Thoracic aorta (tissue), 2 donors: ENCODE measurements around the gene KRTAP19-2. TPM values are rescaled to one million over a fixed set of nuclear protein-coding genes. Genes with fewer than 3 reads are reported as not detected.

Experiments
- ATAC-seq: fragments of 150-250 bp; one replicate; pipeline ENCODE4 v1.8.0; 2017; ENCODE audit warnings: low read depth; ENCODE audit not compliant: insufficient number of reproducible peaks, low FRiP score
- DNase-seq: peaks from one replicate; pipeline ENCODE4 v3.0.0-alpha.2; 2020; ENCODE audit warnings: low spot score
- H3K27ac ChIP-seq, 2 donors: fragments of 200-600 bp; sonication (generic); 1 replicate in 1 of 2; 2 replicates in 1 of 2; pipeline ENCODE4 v1.5.1; 2016; ENCODE audit warnings: mild to moderate bottlenecking in 2 of 2, moderate library complexity in 2 of 2
- H3K27me3 ChIP-seq: fragments of 200-600 bp; sonication (generic); replicated peaks from 2 replicates; pipeline ENCODE4 v1.6.0; 2016; ENCODE audit warnings: mild to moderate bottlenecking; ENCODE audit not compliant: insufficient read depth
- H3K36me3 ChIP-seq: fragments of 200-600 bp; sonication (generic); one replicate; pipeline ENCODE4 v1.5.1; 2016
- H3K4me1 ChIP-seq, 2 donors: fragments of 200-600 bp; sonication (generic); 1 replicate in 1 of 2; 2 replicates in 1 of 2; pipeline versions ENCODE4 v1.5.1 to v1.6.0; 2016; ENCODE audit warnings: low read depth in 2 of 2, mild to moderate bottlenecking in 1 of 2; ENCODE audit not compliant: control insufficient read depth in 1 of 2
- H3K4me3 ChIP-seq: fragments of 200-600 bp; sonication (generic); 2 replicates; pipeline ENCODE4 v1.5.1; 2016; ENCODE audit warnings: mild to moderate bottlenecking
- H3K9me3 ChIP-seq: fragments of 200-600 bp; sonication (generic); 2 replicates; pipeline ENCODE4 v1.5.1; 2016
- total RNA-seq, 2 donors: library from RNA; depleted of rRNA; stranded (reverse); fragments of >200 nt; gene quantifications; one replicate each; pipeline versions ENCODE4 v1.1.0 to v1.2.3, GENCODE V29; 2016
- TF ChIP-seq, protein P1 (sequence below): fragments of 200-600 bp; sonication (generic); IDR thresholded peaks from one replicate; pipeline ENCODE4 v1.5.1; 2019; ENCODE audit warnings: antibody characterized with exemption

KRTAP19-2 gene
- total RNA-seq, 2 donors from 2014 or later = not detected

DNA sequence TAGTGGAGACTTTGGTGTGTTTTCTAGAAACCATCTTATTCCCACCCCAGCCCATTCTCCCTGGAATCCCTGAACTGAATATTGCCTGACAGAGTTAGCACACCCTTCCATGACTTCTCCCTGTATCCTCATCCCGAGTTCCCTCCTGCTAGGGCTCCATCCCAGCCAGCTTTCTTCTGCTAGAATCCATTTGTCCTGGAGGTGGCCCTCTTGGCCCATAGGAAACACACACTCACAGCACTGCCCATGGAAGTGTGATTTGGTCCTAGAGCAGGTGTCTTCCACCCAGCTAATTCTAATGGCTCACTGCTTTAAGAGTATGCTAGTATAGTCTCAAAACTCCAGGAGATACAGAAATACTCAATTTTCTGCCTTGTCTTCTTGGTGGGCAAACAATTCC, 43.0 kb downstream of the KRTAP19-2 start:
- no peaks in the 10 kb centered on the region for H3K9me3 ChIP-seq
- TF ChIP-seq, protein P1, sequence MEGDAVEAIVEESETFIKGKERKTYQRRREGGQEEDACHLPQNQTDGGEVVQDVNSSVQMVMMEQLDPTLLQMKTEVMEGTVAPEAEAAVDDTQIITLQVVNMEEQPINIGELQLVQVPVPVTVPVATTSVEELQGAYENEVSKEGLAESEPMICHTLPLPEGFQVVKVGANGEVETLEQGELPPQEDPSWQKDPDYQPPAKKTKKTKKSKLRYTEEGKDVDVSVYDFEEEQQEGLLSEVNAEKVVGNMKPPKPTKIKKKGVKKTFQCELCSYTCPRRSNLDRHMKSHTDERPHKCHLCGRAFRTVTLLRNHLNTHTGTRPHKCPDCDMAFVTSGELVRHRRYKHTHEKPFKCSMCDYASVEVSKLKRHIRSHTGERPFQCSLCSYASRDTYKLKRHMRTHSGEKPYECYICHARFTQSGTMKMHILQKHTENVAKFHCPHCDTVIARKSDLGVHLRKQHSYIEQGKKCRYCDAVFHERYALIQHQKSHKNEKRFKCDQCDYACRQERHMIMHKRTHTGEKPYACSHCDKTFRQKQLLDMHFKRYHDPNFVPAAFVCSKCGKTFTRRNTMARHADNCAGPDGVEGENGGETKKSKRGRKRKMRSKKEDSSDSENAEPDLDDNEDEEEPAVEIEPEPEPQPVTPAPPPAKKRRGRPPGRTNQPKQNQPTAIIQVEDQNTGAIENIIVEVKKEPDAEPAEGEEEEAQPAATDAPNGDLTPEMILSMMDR = no peak
- H3K4me3 ChIP-seq = no peak overlapping the region
- no peaks in the 10 kb centered on the region for H3K27me3 ChIP-seq
- no peak overlapping the region for H3K27ac ChIP-seq
- ATAC-seq = no peak
- no peaks in the 10 kb centered on the region for H3K36me3 ChIP-seq
- no peaks in the 10 kb centered on the region for H3K4me1 ChIP-seq
- no peak for DNase-seq

DNA sequence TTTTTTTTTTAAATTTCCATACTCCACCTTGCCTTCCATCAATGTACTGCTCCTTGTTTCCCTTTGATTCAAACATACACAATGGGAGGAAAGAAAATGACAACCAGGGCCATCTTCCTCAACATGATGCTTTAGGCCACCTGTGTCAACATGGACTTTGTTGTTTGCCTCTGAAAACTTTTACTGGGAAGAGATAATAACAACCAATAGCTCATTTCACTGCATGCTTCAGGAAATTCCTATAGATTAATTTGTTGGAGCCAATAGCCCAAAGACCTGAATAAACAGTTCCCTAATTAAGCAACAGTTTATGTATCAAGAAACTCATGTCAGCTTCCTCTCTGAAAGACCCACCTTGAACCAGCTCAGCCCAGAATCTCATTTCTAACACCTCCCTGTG, 44.0 kb downstream of the KRTAP19-2 start:
- Histone ChIP-seq H3K27ac (no peak overlapping the region), H3K27me3 (no peaks in the 10 kb centered on the region), H3K4me1 (no peaks in the 10 kb centered on the region), H3K9me3 (no peaks in the 10 kb centered on the region), H3K36me3 (no peaks in the 10 kb centered on the region), H3K4me3 (no peak overlapping the region)
- TF ChIP-seq, protein P1 = no peak
- DNase-seq = no peak
- no peak for ATAC-seq

DNA sequence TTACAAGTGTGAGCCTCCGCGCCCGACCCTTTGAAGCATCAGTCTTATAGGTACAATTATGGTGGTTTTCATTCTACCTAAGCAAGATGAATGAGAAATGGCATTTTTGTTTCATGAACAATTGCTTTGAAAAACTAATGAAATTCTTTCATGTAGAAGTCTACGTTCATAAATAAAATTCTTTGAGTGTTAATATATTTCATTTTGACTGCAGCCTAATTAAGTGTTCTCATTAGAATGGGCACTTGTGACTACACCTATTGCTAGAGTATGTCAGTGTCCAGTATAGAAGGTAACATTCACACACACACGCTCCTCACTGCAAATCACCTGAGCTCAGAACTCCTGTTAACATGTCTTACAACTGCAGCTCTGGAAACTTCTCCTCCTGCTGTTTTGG, 47.3 kb downstream of the KRTAP19-2 start, which contains the start of gene KRTAP15-1:
Gene KRTAP15-1, plus strand, starts transcription at position 301 of the 400 bp plus-strand sequence. Its CDS starts 53 bp downstream, at position 354.
- H3K4me1 ChIP-seq = no peaks in the 10 kb centered on the region
- TF ChIP-seq, protein P1 = no peak
- H3K9me3 ChIP-seq = no peaks in the 10 kb centered on the region
- no peak for ATAC-seq
- DNase-seq = no peak
- no peaks in the 10 kb centered on the region for H3K36me3 ChIP-seq
- H3K4me3 ChIP-seq = no peak within 1 kb of the TSS
- no peaks in the 10 kb centered on the region for H3K27me3 ChIP-seq
- no peak within 1 kb of the TSS for H3K27ac ChIP-seq

Other genes with a start within 250 kb of the KRTAP19-2 start
- gene KRTAP24-1, start 204.5 kb downstream of the KRTAP19-2 start, total RNA-seq = not detected
- not detected for gene KRTAP25-1, start 197.9 kb downstream of the KRTAP19-2 start, total RNA-seq
- not detected for gene KRTAP26-1, start 167.1 kb downstream of the KRTAP19-2 start, total RNA-seq
- not detected for gene KRTAP27-1, start 149.7 kb downstream of the KRTAP19-2 start, total RNA-seq
- gene KRTAP23-1, start 138.8 kb downstream of the KRTAP19-2 start, total RNA-seq = not detected
- gene KRTAP13-2, start 115.2 kb downstream of the KRTAP19-2 start, total RNA-seq = not detected
- gene KRTAP13-1, start 91.4 kb downstream of the KRTAP19-2 start, total RNA-seq = not detected
- gene KRTAP13-3, start 61.5 kb downstream of the KRTAP19-2 start, total RNA-seq = not detected
- gene KRTAP13-4, start 57.2 kb downstream of the KRTAP19-2 start, total RNA-seq = not detected
- gene KRTAP15-1, start 47.2 kb downstream of the KRTAP19-2 start, total RNA-seq = not detected
- not detected for gene KRTAP19-1, start 7.1 kb downstream of the KRTAP19-2 start, total RNA-seq
- gene KRTAP19-3, start 4.6 kb upstream of the KRTAP19-2 start, total RNA-seq = not detected
- gene KRTAP19-4, start 9.7 kb upstream of the KRTAP19-2 start, total RNA-seq = not detected
- not detected for gene KRTAP19-5, start 14.7 kb upstream of the KRTAP19-2 start, total RNA-seq
- gene KRTAP19-6, start 54.4 kb upstream of the KRTAP19-2 start, total RNA-seq = not detected
- gene KRTAP19-7, start 73.9 kb upstream of the KRTAP19-2 start, total RNA-seq = not detected
- gene KRTAP22-2, start 103.0 kb upstream of the KRTAP19-2 start, total RNA-seq = not detected
- not detected for gene KRTAP6-3, start 105.0 kb upstream of the KRTAP19-2 start, total RNA-seq
- not detected for gene KRTAP6-2, start 111.5 kb upstream of the KRTAP19-2 start, total RNA-seq
- not detected for gene KRTAP22-1, start 113.7 kb upstream of the KRTAP19-2 start, total RNA-seq
- gene KRTAP6-1, start 126.5 kb upstream of the KRTAP19-2 start, total RNA-seq = not detected
- gene KRTAP20-1, start 129.0 kb upstream of the KRTAP19-2 start, total RNA-seq = not detected
- gene KRTAP20-4, start 133.2 kb upstream of the KRTAP19-2 start, total RNA-seq = not detected
- gene KRTAP20-2, start 147.8 kb upstream of the KRTAP19-2 start, total RNA-seq = not detected
- not detected for gene KRTAP20-3, start 155.4 kb upstream of the KRTAP19-2 start, total RNA-seq
- not detected for gene KRTAP21-3, start 231.3 kb upstream of the KRTAP19-2 start, total RNA-seq